Epithelial cell of esophagus (primary cell): Measurements from ENCODE around the gene IGFBP3.
A peak's percentile ranks its signal among the peaks of the same experiment; 100 is the strongest.

ENCODE experiments used
- DNase-seq: peaks from one replicate; pipeline ENCODE4 v3.0.0; 2010; ENCODE audit warnings: low read depth
- H3K4me3 ChIP-seq: 2 replicates; pipeline ENCODE4 v1.5.1; 2011; ENCODE audit warnings: mild to moderate bottlenecking, low read length, control low read depth
- TF ChIP-seq, protein P1 (sequence below): IDR thresholded peaks from 2 replicates; pipeline ENCODE4 v1.5.1; 2011; ENCODE audit warnings: low read depth, mild to moderate bottlenecking, low read length, control low read depth, inconsistent platforms; ENCODE audit not compliant: insufficient read depth; ENCODE audit errors: missing control alignments

Gene IGFBP3

DNA sequence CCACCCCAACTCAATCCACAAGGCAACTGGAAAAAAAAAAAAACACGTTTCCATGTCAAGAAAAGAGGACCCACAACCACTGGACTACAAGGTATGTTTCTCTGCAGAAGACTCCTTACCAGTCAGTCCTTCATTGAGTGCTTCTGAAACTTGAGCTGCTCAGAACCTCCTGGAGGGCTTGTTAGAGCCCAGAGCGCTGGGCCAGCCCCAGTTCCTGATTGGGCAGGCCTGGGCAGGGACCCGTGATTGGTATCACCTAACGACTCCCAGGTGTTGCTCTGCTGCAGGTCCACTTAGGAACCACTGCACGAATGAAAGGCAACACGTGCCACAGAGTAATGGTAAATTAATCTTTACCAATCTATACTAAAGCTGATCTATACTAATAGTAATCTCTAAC, 47.7 kb downstream of the IGFBP3 start:
- TF ChIP-seq, protein P1, sequence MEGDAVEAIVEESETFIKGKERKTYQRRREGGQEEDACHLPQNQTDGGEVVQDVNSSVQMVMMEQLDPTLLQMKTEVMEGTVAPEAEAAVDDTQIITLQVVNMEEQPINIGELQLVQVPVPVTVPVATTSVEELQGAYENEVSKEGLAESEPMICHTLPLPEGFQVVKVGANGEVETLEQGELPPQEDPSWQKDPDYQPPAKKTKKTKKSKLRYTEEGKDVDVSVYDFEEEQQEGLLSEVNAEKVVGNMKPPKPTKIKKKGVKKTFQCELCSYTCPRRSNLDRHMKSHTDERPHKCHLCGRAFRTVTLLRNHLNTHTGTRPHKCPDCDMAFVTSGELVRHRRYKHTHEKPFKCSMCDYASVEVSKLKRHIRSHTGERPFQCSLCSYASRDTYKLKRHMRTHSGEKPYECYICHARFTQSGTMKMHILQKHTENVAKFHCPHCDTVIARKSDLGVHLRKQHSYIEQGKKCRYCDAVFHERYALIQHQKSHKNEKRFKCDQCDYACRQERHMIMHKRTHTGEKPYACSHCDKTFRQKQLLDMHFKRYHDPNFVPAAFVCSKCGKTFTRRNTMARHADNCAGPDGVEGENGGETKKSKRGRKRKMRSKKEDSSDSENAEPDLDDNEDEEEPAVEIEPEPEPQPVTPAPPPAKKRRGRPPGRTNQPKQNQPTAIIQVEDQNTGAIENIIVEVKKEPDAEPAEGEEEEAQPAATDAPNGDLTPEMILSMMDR = no peak
- no peak overlapping the region for H3K4me3 ChIP-seq
- no peak for DNase-seq

DNA sequence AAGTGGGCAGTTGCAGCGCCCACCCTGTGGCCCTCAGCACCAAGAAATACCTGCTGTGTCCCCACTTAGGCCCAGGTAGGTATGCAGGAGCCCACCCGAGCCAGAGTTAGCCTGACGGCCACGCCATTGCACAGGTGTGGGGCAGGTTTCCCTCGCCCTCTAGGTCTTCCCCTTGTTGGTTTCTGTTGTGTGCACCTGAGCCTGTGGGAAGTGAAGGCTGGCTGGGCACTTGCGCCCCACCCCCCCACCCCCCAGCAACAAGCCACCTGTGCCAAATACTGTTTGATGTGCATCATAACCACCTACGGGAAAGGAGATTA, 48.1 kb downstream of the IGFBP3 start, which contains the start of gene CCDC201:
CCDC201 (minus strand) TSS at position 48 of the 320 bp plus-strand sequence. CDS start 75 bp downstream, outside the sequence.
- TF ChIP-seq, protein P1 = no peak
- no peak for DNase-seq
- H3K4me3 ChIP-seq = no peak within 1 kb of the TSS

DNA sequence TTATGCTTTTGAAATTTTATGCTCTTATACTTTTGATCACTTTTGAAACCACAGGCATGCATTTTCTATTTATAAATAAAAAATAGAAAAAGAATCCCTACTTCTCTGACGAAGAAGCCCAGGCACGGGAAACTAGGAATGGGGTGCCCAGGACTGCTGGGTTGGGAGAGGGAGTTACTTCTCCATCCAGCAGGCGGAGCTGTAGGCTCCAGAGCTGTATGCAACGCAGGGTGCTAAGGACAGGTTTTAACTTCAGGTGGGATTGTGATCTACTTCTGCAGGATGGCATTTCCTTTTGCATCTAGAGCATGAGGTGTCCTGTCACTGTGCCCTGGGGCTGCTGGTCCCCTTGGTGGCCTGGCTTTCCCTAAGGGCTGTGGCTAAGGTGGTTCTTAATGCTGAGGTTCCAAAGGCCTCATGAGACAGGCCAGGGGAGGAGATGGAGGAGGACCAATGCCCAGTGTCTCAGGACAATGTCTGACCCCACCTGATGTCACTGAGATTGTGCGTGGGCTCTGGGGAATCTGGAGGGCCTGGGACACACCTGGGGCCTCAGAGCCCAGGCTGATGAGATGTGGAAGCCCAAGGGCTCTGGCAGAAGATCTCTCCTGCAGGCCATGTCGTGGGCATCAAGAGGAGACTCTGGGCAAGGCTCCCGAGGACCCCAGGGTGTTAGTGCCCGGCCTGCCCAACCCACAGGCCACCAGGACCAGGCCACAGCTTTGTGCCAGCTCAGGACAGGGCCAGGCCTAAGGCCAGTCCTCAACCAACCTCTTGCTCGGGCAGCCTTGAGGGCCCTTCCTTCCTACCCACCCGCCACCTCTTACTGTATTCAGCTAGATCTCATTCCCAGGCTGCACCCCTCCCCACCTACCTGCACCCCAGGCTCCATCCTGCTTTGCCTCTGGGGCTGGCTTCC, 48.7 kb downstream of the IGFBP3 start:
- TF ChIP-seq, protein P1 = peak; percentile 64
- no peak overlapping the region for H3K4me3 ChIP-seq
- peak; percentile 35 for DNase-seq

DNA sequence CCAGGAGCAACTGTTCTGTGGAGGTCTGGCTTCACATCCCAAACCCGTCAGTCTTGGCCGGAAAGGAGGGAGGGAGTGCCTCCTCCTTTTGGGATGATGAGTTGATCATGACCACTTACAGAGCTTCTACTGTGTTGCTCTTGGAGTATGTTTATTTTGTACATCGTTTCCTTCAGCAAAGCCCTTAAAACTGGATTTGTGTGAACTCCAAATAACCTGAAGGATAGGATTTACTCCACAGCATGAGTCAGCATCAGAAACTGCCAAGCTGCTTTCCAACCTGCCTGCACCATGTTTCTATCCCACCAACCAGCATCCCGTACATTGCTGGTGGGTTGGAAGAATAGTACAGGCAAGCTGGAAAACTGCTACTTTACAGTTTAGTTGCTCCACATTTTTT, 51.6 kb downstream of the IGFBP3 start:
- TF ChIP-seq, protein P1 = no peak
- H3K4me3 ChIP-seq = no peak overlapping the region
- peak; percentile 22 for DNase-seq

DNA sequence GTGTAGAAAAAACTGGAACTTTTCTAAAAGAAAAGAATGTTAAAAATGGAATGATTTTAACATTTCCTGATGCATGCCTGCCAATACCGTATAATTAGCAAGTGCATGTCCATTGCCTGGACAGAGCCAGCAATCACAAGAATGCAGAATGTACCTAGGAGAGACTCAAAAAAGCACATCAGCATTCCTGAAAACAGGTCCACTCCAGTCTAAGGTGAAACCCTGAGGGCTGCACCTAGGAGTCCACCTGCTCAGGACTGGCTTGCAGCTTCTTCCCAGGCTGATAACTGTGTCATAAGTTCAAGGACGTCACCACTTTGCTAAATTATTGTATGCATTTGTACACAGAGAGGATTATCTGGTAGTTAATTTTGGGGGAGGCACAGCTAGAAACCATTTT, 53.6 kb downstream of the IGFBP3 start:
- H3K4me3 ChIP-seq = no peak overlapping the region
- no peak for DNase-seq
- TF ChIP-seq, protein P1 = no peak

DNA sequence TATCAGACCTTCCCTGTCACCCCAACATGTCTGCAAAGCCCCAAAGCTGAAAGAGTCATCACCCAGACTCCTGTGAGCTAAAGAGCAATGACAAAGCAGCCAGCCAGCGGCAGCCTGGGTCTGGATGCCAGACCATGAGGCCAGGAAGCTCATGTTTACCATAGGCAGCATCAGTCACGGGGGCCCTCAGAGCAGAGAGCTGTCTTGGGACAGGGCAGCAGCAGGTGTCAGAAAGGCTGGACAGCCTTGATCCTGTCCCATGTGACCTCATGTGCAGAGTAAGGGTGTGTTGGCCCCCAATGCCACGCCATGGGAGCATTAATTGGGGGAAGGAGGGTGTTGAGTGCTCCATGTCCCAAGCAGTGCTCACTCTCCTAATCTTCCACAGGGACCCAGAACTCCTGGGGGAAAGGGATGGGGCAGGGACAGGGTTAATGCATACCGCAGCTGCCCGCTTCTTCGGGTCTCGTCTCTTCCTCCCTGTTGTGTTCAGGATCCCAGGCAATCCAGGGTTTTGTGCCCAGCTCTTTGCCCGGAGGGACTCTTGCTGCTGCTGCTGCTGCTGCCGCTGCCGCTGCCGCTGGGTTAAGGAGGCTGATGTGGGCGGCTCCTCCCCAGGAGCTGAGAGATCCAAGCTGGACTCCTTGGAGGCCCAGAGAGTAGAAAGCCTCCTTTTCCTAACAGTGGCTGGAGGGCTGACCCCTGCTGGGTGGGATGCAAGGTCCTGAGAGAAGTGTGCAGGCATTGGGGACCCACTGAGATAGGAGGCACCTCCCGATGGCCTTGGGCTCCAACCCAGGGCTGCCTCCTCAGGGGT, 55.3 kb downstream of the IGFBP3 start:
- no peak overlapping the region for H3K4me3 ChIP-seq
- DNase-seq = no peak
- TF ChIP-seq, protein P1 = no peak

DNA sequence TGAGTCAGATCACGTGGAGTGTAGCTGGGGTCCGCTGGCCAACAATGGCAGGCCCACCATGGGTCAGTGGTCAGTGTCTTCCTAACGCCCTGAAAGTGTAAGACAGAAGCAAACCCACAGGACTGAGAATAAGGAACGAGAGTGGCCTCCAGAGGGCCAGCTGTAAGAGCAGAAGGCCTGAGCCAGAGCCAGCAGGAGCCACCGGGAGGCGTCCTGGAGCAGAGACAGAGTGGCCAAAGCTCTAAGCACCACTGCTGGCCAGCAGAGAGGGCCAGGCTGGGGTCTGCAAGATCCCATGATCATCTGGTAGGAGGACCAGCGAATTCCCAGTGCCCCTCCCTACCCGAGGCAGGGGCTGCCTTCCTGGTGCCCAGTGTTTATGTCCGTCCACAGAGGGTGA, 57.4 kb downstream of the IGFBP3 start:
- no peak overlapping the region for H3K4me3 ChIP-seq
- DNase-seq = no peak
- TF ChIP-seq, protein P1 = no peak
